Prostate gland (tissue), 2 donors: ENCODE data around the gene NDUFC2. TPM values are rescaled to one million over a fixed set of nuclear protein-coding genes. Genes with fewer than 3 reads are reported as not detected.

Source experiments
- DNase-seq: peaks from one replicate; pipeline ENCODE4 v3.0.0-alpha.2; 2019; ENCODE audit warnings: low spot score
- H3K27ac ChIP-seq, 2 donors: fragments of 200-600 bp; sonication (generic); 2 replicates each; pipeline ENCODE4 v1.5.1; 2017 to 2019
- H3K27me3 ChIP-seq: fragments of 200-600 bp; sonication (generic); replicated peaks from 2 replicates; pipeline ENCODE4 v1.5.1; 2019; ENCODE audit not compliant: insufficient read depth
- H3K36me3 ChIP-seq, 2 donors: fragments of 200-600 bp; sonication (generic); 1 replicate in 1 of 2; 2 replicates in 1 of 2; pipeline versions ENCODE4 v1.5.1 to v1.8.1; 2017 to 2019
- H3K4me1 ChIP-seq: fragments of 200-600 bp; sonication (generic); replicated peaks from 2 replicates; pipeline ENCODE4 v1.5.1; 2019
- H3K4me3 ChIP-seq, 2 donors: fragments of 200-600 bp; sonication (generic); 2 replicates each; pipeline ENCODE4 v1.5.1; 2017 to 2019
- H3K9me3 ChIP-seq: fragments of 200-600 bp; sonication (generic); 2 replicates; pipeline ENCODE4 v1.5.1; 2017
- POLR2A ChIP-seq: fragments of 450-650 bp; IDR thresholded peaks from one replicate; pipeline ENCODE4 v1.6.1; 2016; ENCODE audit warnings: antibody characterized with exemption, mild to moderate bottlenecking
- POLR2AphosphoS5 ChIP-seq: sonication (generic); formaldehyde crosslinking; IDR thresholded peaks from one replicate; pipeline ENCODE4 v1.6.1; 2017; ENCODE audit warnings: antibody characterized with exemption
- WGBS: methylation state at CpG from one replicate; pipeline ENCODE4 v1.1.5; 2018; 5-methylcytosine and 5-hydroxymethylcytosine counted together
- intact Hi-C: fragments of 100-400 bp; cut with DNase I; formaldehyde crosslinking; loops from one replicate; pipeline ENCODE4 v1.14.2; 2022
- total RNA-seq, 2 donors: library from RNA; depleted of rRNA; stranded (reverse); fragments of >200 nt; gene quantifications; one replicate each; pipeline ENCODE4 v1.1.0, GENCODE V29; 2016
- TF ChIP-seq, protein P1 (sequence below), 4 experiments: fragments of 200-600 bp in 2 of 4; fragments of 450-650 bp in 2 of 4; sonication (generic) in 2 of 4; IDR thresholded peaks; 1 replicate in 3 of 4; 2 replicates in 1 of 4; pipeline ENCODE4 v1.5.1; 2016 to 2019; ENCODE audit warnings: antibody characterized with exemption in 4 of 4, mild to moderate bottlenecking in 2 of 4, moderate library complexity in 2 of 4

Gene NDUFC2
- total RNA-seq, 2 donors from 2014 or later: 119 to 193 TPM

DNA sequence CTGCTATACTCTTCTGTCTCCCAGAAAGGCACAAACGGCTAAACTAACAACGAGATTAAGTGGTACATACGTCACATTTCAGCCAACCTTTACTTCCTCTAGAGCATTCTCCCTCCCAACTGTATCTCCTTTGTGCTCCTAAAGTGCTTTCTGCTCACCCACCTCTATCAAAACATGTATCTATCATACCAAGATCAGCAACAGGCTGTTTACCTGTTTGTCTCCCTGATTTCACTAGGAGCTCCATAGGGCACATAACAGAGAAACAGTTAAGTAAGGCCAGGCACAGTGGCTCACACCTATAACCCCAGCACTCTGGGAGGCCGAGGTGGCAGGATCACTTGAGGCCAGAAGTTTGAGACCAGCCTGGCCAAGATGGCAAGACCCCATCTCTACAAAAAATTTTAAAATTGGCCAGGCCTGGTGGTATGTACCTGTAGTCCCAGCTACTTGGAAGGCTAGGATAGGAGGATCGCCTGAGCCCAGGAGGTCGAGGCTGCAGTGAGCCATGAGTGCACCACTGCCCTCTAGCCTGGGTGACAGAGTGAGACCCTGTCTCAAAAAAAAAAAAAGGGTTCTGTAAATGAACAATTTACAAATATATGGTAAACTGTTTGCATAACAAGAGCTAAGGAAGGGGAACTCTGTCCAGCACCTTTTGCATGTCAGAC is 2.8 kb downstream of the NDUFC2 start:
- no peaks in the 10 kb centered on the region for H3K9me3 ChIP-seq
- TF ChIP-seq POLR2AphosphoS5 (no peak), POLR2A (no peak)
- TF ChIP-seq, protein P1, sequence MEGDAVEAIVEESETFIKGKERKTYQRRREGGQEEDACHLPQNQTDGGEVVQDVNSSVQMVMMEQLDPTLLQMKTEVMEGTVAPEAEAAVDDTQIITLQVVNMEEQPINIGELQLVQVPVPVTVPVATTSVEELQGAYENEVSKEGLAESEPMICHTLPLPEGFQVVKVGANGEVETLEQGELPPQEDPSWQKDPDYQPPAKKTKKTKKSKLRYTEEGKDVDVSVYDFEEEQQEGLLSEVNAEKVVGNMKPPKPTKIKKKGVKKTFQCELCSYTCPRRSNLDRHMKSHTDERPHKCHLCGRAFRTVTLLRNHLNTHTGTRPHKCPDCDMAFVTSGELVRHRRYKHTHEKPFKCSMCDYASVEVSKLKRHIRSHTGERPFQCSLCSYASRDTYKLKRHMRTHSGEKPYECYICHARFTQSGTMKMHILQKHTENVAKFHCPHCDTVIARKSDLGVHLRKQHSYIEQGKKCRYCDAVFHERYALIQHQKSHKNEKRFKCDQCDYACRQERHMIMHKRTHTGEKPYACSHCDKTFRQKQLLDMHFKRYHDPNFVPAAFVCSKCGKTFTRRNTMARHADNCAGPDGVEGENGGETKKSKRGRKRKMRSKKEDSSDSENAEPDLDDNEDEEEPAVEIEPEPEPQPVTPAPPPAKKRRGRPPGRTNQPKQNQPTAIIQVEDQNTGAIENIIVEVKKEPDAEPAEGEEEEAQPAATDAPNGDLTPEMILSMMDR (IDR thresholded peaks at IDR 0.05): no peak
- DNase-seq: no peak
- intact Hi-C loops: no loop called here
- no peak overlapping the region for H3K27ac ChIP-seq
- H3K27me3 ChIP-seq: no peaks in the 10 kb centered on the region
- H3K4me3 ChIP-seq: no peak overlapping the region
- H3K36me3 ChIP-seq: no peaks in the 10 kb centered on the region
- peaks cover 12% of the 10 kb centered on the region for H3K4me1 ChIP-seq
- 83% methylated on average over 6 of the region's 6 CpGs for WGBS

DNA sequence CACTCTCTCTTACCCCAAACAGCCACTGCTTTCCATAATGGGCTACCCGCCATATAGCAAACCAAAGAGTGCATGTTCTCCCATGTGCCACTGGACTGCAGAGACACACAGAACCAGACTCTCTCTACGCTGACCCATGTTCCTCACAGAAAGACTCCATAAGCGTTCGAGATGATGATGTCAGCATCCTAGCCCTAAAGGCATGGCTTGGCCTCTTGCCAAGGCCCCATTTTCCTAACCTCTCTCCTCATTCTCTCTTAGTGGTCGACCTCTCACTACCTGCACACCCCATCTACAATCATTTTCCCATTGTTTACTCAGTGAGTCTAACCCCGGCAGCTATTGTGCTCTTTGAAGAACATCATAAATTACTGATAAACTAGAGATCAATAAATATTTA is 4.9 kb downstream of the NDUFC2 start:
- H3K27ac ChIP-seq: no peak overlapping the region
- TF ChIP-seq POLR2AphosphoS5 (no peak), POLR2A (no peak)
- TF ChIP-seq, protein P1 (IDR thresholded peaks at IDR 0.05): no peak
- H3K4me1 ChIP-seq: peaks cover 12% of the 10 kb centered on the region
- intact Hi-C loops: no loop called here
- H3K36me3 ChIP-seq: peaks cover 0 to 3% of the 10 kb centered on the region in 2 donors
- no peaks in the 10 kb centered on the region for H3K27me3 ChIP-seq
- no peak overlapping the region for H3K4me3 ChIP-seq
- H3K9me3 ChIP-seq: no peaks in the 10 kb centered on the region
- 61% methylated on average over 6 of the region's 6 CpGs for WGBS
- no peak for DNase-seq

DNA sequence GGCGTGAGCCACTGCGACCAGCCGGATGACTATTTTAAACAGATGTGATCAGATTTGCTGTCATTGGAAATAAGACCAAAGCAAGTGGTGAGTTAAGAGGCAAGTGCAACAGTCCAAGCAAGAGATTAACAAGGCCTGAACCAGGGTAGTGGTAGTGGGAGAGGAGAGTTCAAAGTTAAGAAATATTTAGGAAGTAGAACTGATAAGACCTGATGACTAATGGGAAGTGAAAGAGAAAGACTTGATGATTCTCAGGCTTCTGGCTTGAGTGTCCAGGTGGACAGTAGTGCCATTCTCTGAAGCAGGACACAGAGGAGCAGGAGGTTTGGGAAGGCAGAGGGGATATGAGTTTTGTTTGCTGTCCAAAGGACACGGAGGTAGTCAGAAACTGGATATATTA is 7.2 kb downstream of the NDUFC2 start:
- WGBS: 96% methylated on average over 4 of the region's 4 CpGs
- Histone ChIP-seq H3K4me1 (peaks cover 2% of the 10 kb centered on the region), H3K36me3 (peaks cover 0 to 3% of the 10 kb centered on the region in 2 donors), H3K27ac (no peak overlapping the region), H3K4me3 (no peak overlapping the region), H3K27me3 (no peaks in the 10 kb centered on the region), H3K9me3 (no peaks in the 10 kb centered on the region)
- intact Hi-C loops: no loop called here
- DNase-seq: no peak
- TF ChIP-seq, protein P1 (IDR thresholded peaks at IDR 0.05): no peak
- TF ChIP-seq POLR2A (no peak), POLR2AphosphoS5 (no peak)

DNA sequence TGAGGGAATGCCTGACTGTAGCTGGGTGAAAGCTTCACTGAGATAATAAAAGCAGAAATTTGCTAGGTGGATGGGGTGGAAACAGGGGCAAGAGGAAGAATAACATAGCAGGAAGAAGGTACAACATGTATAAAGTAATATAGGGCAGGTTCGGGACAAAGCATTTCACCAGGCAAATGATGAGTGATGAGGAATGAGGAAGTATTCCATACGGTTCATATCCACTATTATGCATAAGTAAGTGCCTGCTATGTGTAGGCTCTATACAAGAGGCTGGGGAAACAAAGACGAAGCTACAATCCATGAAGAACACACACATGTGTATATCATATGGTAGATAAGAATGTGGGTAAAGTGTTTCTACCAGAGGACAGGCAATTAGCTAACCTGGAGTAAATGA is 7.9 kb downstream of the NDUFC2 start:
- Histone ChIP-seq H3K36me3 (peaks cover 0 to 3% of the 10 kb centered on the region in 2 donors), H3K27ac (no peak overlapping the region), H3K4me3 (no peak overlapping the region), H3K27me3 (no peaks in the 10 kb centered on the region), H3K9me3 (no peaks in the 10 kb centered on the region), H3K4me1 (no peaks in the 10 kb centered on the region)
- 87% methylated on average over 3 of the region's 3 CpGs for WGBS
- intact Hi-C loops: no loop called here
- DNase-seq: no peak
- TF ChIP-seq, protein P1 (IDR thresholded peaks at IDR 0.05): no peak
- TF ChIP-seq POLR2AphosphoS5 (no peak), POLR2A (no peak)

DNA sequence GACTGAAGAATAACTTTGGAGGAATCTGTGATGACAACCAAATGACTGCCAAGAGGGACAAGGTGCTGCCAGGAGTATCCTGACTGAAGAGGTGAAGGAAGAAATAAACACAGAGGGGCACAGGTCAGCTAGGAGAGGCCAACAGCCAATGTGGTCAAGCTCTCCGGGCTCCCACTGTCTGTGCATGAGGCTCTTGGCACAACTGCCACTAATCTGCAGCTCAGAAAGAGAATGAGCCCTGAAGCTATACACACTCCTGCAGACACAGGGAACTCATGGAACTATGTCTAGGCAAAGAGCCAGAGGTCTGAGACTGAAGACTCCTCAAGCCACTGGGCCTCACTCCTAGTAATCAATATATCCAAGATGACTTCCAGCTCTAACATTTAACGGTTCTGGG is 9.0 kb downstream of the NDUFC2 start:
- Histone ChIP-seq H3K4me1 (no peaks in the 10 kb centered on the region), H3K9me3 (no peaks in the 10 kb centered on the region), H3K36me3 (peaks cover 0 to 3% of the 10 kb centered on the region in 2 donors), H3K27me3 (no peaks in the 10 kb centered on the region), H3K4me3 (no peak overlapping the region), H3K27ac (no peak overlapping the region)
- intact Hi-C loops: no loop called here
- TF ChIP-seq, protein P1 (IDR thresholded peaks at IDR 0.05): no peak
- TF ChIP-seq POLR2AphosphoS5 (no peak), POLR2A (no peak)
- DNase-seq: no peak
- 85% methylated on average over 2 of the region's 2 CpGs for WGBS
